Liver (tissue), 3 donors: ENCODE results near the gene GNAI3.

ENCODE experiments used
- CTCF ChIP-seq: fragments of 150-350 bp; IDR thresholded peaks from 2 replicates; pipeline ENCODE4 v1.5.1; 2017; ENCODE audit warnings: improper control_type of control experiment, low read depth, low read length; ENCODE audit not compliant: missing input control
- EGR1 ChIP-seq, 2 donors: IDR thresholded peaks; 2 replicates each; pipeline ENCODE4 v1.6.1; 2016 to 2018; ENCODE audit warnings: antibody characterized with exemption in 2 of 2, low read depth in 2 of 2
- GABPA ChIP-seq, 2 donors: IDR thresholded peaks in 1 of 2; conservative IDR thresholded peaks in 1 of 2; 2 replicates each; pipeline ENCODE4 v1.6.1; 2016; ENCODE audit warnings: antibody characterized with exemption in 2 of 2, mild to moderate bottlenecking in 1 of 2, moderate library complexity in 1 of 2
- RAD21 ChIP-seq, 2 donors: IDR thresholded peaks; 2 replicates each; pipeline ENCODE4 v1.6.1; 2016; ENCODE audit warnings: antibody characterized with exemption in 2 of 2, mild to moderate bottlenecking in 2 of 2
- SP1 ChIP-seq: IDR thresholded peaks from 2 replicates; pipeline ENCODE4 v1.6.1; 2018; ENCODE audit warnings: antibody characterized with exemption, mild to moderate bottlenecking
- TF ChIP-seq, protein P1 (sequence below): IDR thresholded peaks from 2 replicates; pipeline ENCODE4 v1.6.1; 2016; ENCODE audit warnings: antibody characterized with exemption
- TF ChIP-seq, protein P2 (sequence below): IDR thresholded peaks from 2 replicates; pipeline ENCODE4 v1.6.1; 2016; ENCODE audit warnings: antibody characterized with exemption
- donor health status: healthy.
- donor health status: healthy.

DNA sequence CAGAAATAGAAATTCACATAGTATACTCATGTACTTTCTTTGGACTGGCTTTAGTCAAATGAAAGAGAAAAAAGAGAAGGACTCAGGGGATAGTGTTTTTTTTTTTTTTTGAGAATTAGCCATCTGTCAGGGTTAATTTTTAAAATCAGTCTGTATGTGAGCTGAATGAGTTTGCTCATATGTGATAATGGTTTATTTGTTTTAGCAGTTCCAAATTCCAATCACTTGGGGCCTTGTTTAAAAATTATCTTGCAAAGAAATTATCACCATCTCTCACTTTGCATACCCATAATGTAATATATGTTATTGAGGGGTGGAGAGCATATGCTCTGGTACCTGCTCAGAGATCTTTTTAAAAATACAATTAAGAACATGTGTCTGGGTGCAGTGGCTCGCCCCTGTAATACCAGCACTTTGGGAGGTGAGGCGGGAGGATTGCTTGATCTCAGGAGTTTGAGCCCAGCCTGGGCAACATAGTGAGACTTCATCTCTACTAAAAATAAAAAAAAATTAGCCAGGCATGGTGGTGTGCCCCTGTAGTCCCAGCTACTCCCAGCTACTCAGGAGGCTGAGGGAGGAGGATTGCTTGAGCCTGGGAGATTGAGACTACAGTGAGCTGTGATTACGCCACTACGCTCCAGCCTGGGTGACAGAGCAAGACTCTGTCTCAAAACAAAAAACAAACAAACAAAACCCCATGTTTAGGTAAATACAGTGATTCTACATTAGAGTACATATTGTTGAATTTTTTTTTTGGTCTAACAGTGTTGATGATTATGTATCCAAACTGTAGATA, 19.7 kb downstream of the GNAI3 start:
- TF ChIP-seq CTCF (no peak), RAD21 (IDR thresholded peaks at IDR 0.05) (no peak), GABPA (IDR thresholded peaks at IDR 0.05 in 1 of 2, conservative IDR thresholded peaks at IDR 0.05 in 1 of 2) (no peak), EGR1 (IDR thresholded peaks at IDR 0.05; ENCODE audit: low read depth in 2 of 2) (no peak), SP1 (no peak)
- TF ChIP-seq, protein P1, sequence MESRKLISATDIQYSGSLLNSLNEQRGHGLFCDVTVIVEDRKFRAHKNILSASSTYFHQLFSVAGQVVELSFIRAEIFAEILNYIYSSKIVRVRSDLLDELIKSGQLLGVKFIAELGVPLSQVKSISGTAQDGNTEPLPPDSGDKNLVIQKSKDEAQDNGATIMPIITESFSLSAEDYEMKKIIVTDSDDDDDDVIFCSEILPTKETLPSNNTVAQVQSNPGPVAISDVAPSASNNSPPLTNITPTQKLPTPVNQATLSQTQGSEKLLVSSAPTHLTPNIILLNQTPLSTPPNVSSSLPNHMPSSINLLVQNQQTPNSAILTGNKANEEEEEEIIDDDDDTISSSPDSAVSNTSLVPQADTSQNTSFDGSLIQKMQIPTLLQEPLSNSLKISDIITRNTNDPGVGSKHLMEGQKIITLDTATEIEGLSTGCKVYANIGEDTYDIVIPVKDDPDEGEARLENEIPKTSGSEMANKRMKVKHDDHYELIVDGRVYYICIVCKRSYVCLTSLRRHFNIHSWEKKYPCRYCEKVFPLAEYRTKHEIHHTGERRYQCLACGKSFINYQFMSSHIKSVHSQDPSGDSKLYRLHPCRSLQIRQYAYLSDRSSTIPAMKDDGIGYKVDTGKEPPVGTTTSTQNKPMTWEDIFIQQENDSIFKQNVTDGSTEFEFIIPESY: no peak
- TF ChIP-seq, protein P2, sequence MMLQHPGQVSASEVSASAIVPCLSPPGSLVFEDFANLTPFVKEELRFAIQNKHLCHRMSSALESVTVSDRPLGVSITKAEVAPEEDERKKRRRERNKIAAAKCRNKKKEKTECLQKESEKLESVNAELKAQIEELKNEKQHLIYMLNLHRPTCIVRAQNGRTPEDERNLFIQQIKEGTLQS: no peak
